HG03469 (cell line): ENCODE measurements around the gene DRC3.
"Not testable (repeated sequence)": the region's sequence is repeated elsewhere in the genome, so short reads cannot be mapped to it uniquely, and the experiment has no call there.

Experiments
- ATAC-seq: cut with Tn5 transposase; IDR thresholded peaks from one replicate; pipeline ENCODE4 v1.9.1; 2021; ENCODE audit warnings: mild to moderate bottlenecking, moderate library complexity, moderate number of reproducible peaks; ENCODE audit not compliant: unreplicated experiment

DRC3 gene

GRCh38 chr17:17989618-17990017 lies 17.0 kb downstream of the DRC3 start:
- ATAC-seq: no peak

GRCh38 chr17:17990282-17990681 lies 17.6 kb downstream of the DRC3 start:
- ATAC-seq: no peak

GRCh38 chr17:17993366-17993765 lies 20.7 kb downstream of the DRC3 start:
- no peak for ATAC-seq

- no peak for ATAC-seq
Observed at GRCh38 chr17:17993852-17994251, 21.2 kb downstream of the DRC3 start.

- ATAC-seq: no peak
Observed at GRCh38 chr17:17994271-17995069, 21.8 kb downstream of the DRC3 start.

GRCh38 chr17:17995887-17996286 lies 23.2 kb downstream of the DRC3 start:
- ATAC-seq: not testable (repeated sequence)

- no peak for ATAC-seq
Observed at GRCh38 chr17:17998934-17999333, 26.3 kb downstream of the DRC3 start.

- ATAC-seq: no peak
Observed at GRCh38 chr17:17999364-18000029, 26.8 kb downstream of the DRC3 start.

GRCh38 chr17:18000030-18000408 lies 27.4 kb downstream of the DRC3 start:
- ATAC-seq: no peak

GRCh38 chr17:18002171-18002570 lies 29.5 kb downstream of the DRC3 start:
- no peak for ATAC-seq

GRCh38 chr17:18004345-18004744 lies 31.7 kb downstream of the DRC3 start:
- ATAC-seq: no peak

- ATAC-seq: no peak
Observed at GRCh38 chr17:18004884-18005305, 32.2 kb downstream of the DRC3 start.

- ATAC-seq: no peak
Observed at GRCh38 chr17:18005496-18005895, 32.8 kb downstream of the DRC3 start.

- no peak for ATAC-seq
Observed at GRCh38 chr17:18006495-18007239, 34.0 kb downstream of the DRC3 start.

- no peak for ATAC-seq
Observed at GRCh38 chr17:18008496-18009268, 36.0 kb downstream of the DRC3 start.

- ATAC-seq: no peak
Observed at GRCh38 chr17:18009609-18010420, 37.2 kb downstream of the DRC3 start.

GRCh38 chr17:18011286-18011685 lies 38.6 kb downstream of the DRC3 start:
- no peak for ATAC-seq

GRCh38 chr17:18014006-18014405 lies 41.3 kb downstream of the DRC3 start:
- ATAC-seq: no peak

- ATAC-seq: no peak
Observed at GRCh38 chr17:18015593-18015992, 42.9 kb downstream of the DRC3 start.

- no peak for ATAC-seq
Observed at GRCh38 chr17:18016426-18016825, 43.8 kb downstream of the DRC3 start.
